GM18519 (cell line): ENCODE results near the gene DCLRE1A.
"Not testable (repeated sequence)": the region's sequence is repeated elsewhere in the genome, so short reads cannot be mapped to it uniquely, and the experiment has no call there.

Experiments
- ATAC-seq: cut with Tn5 transposase; IDR thresholded peaks from one replicate; pipeline ENCODE4 v1.9.1; 2021; ENCODE audit warnings: mild to moderate bottlenecking, moderate library complexity; ENCODE audit not compliant: unreplicated experiment, low FRiP score

DCLRE1A gene

GRCh38 chr10:113859261-113859660, 5.4 kb upstream of the DCLRE1A start:
- ATAC-seq, result peak; percentile 48

GRCh38 chr10:113858541-113858940, 4.7 kb upstream of the DCLRE1A start:
- ATAC-seq, result no peak

GRCh38 chr10:113857210-113857609, 3.3 kb upstream of the DCLRE1A start:
- ATAC-seq, result no peak

GRCh38 chr10:113856563-113856962, 2.7 kb upstream of the DCLRE1A start:
- no peak for ATAC-seq

- no peak for ATAC-seq
Observed at GRCh38 chr10:113854761-113855588, 1.1 kb upstream of the DCLRE1A start.

GRCh38 chr10:113853578-113854012, 287 bp downstream of the DCLRE1A start:
- ATAC-seq, result no peak

- no peak for ATAC-seq
Observed at GRCh38 chr10:113849946-113850345, 3.9 kb downstream of the DCLRE1A start.

- ATAC-seq, result no peak
Observed at GRCh38 chr10:113849140-113849803, 4.6 kb downstream of the DCLRE1A start.

GRCh38 chr10:113846036-113846435, 7.8 kb downstream of the DCLRE1A start:
- no peak for ATAC-seq

GRCh38 chr10:113843972-113844485, 9.9 kb downstream of the DCLRE1A start:
- no peak for ATAC-seq

- no peak for ATAC-seq
Observed at GRCh38 chr10:113842171-113842570, 11.7 kb downstream of the DCLRE1A start.

- not testable (repeated sequence) for ATAC-seq
Observed at GRCh38 chr10:113828567-113828966, 25.3 kb downstream of the DCLRE1A start.

GRCh38 chr10:113825791-113826190, 28.1 kb downstream of the DCLRE1A start:
- no peak for ATAC-seq

- ATAC-seq, result no peak
Observed at GRCh38 chr10:113823389-113823788, 30.5 kb downstream of the DCLRE1A start.

GRCh38 chr10:113822174-113822573, 31.7 kb downstream of the DCLRE1A start:
- ATAC-seq, result no peak

GRCh38 chr10:113821306-113821705, 32.6 kb downstream of the DCLRE1A start:
- ATAC-seq, result not testable (repeated sequence)

- ATAC-seq, result no peak
Observed at GRCh38 chr10:113820507-113820906, 33.4 kb downstream of the DCLRE1A start.

- no peak for ATAC-seq
Observed at GRCh38 chr10:113819989-113820388, 33.9 kb downstream of the DCLRE1A start.

- not testable (repeated sequence) for ATAC-seq
Observed at GRCh38 chr10:113814700-113815099, 39.2 kb downstream of the DCLRE1A start.

GRCh38 chr10:113808168-113808567, 45.7 kb downstream of the DCLRE1A start:
- ATAC-seq, result no peak

- no peak for ATAC-seq
Observed at GRCh38 chr10:113806503-113806902, 47.4 kb downstream of the DCLRE1A start.

- ATAC-seq, result no peak
Observed at GRCh38 chr10:113802997-113803396, 50.9 kb downstream of the DCLRE1A start.
